Measurements from ENCODE around the gene FKBP9.
"Not testable (repeated sequence)": the region's sequence is repeated elsewhere in the genome, so short reads cannot be mapped to it uniquely, and the experiment has no call there.

The FKBP9 gene

GRCh38 chr7:32991068-32991585, 33.9 kb downstream of the FKBP9 start:
- DNase-seq (ENCODE audit: low read depth); in situ Hi-C loops (cut with HindIII; ENCODE audit: low sequenced_read_pairs); H3K4me3 ChIP-seq (ENCODE audit: low read depth, low read length): not testable (repeated sequence)

- in situ Hi-C loops (cut with HindIII; ENCODE audit: low sequenced_read_pairs); DNase-seq (ENCODE audit: low read depth); H3K4me3 ChIP-seq (ENCODE audit: low read depth, low read length): not testable (repeated sequence)
Measured at GRCh38 chr7:32991975-32992700, 34.9 kb downstream of the FKBP9 start.

- DNase-seq (ENCODE audit: low read depth); in situ Hi-C loops (cut with HindIII; ENCODE audit: low sequenced_read_pairs); H3K4me3 ChIP-seq (ENCODE audit: low read depth, low read length): not testable (repeated sequence)
Measured at GRCh38 chr7:32992750-32993149, 35.5 kb downstream of the FKBP9 start.

GRCh38 chr7:32997956-32998355, 40.7 kb downstream of the FKBP9 start:
- H3K4me3 ChIP-seq (ENCODE audit: low read depth, low read length); in situ Hi-C loops (cut with HindIII; ENCODE audit: low sequenced_read_pairs); DNase-seq (ENCODE audit: low read depth): not testable (repeated sequence)

GRCh38 chr7:32998361-32999171, 41.3 kb downstream of the FKBP9 start:
- H3K4me3 ChIP-seq (ENCODE audit: low read depth, low read length); in situ Hi-C loops (cut with HindIII; ENCODE audit: low sequenced_read_pairs): not testable (repeated sequence)
- DNase-seq (ENCODE audit: low read depth), result peak; percentile 49

GRCh38 chr7:32999380-32999779, 42.1 kb downstream of the FKBP9 start:
- DNase-seq (ENCODE audit: low read depth); H3K4me3 ChIP-seq (ENCODE audit: low read depth, low read length); in situ Hi-C loops (cut with HindIII; ENCODE audit: low sequenced_read_pairs): not testable (repeated sequence)

- H3K4me3 ChIP-seq (ENCODE audit: low read depth, low read length); DNase-seq (ENCODE audit: low read depth); in situ Hi-C loops (cut with HindIII; ENCODE audit: low sequenced_read_pairs): not testable (repeated sequence)
Measured at GRCh38 chr7:33003111-33003510, 45.9 kb downstream of the FKBP9 start.

GRCh38 chr7:33004104-33004616, 46.9 kb downstream of the FKBP9 start:
- DNase-seq (ENCODE audit: low read depth); H3K4me3 ChIP-seq (ENCODE audit: low read depth, low read length); in situ Hi-C loops (cut with HindIII; ENCODE audit: low sequenced_read_pairs): not testable (repeated sequence)

GRCh38 chr7:33005193-33005592, 48.0 kb downstream of the FKBP9 start:
- in situ Hi-C loops (cut with HindIII; ENCODE audit: low sequenced_read_pairs); DNase-seq (ENCODE audit: low read depth); H3K4me3 ChIP-seq (ENCODE audit: low read depth, low read length): not testable (repeated sequence)

GRCh38 chr7:33005690-33006089, 48.5 kb downstream of the FKBP9 start:
- DNase-seq (ENCODE audit: low read depth); in situ Hi-C loops (cut with HindIII; ENCODE audit: low sequenced_read_pairs); H3K4me3 ChIP-seq (ENCODE audit: low read depth, low read length): not testable (repeated sequence)

GRCh38 chr7:33009734-33010133, 52.5 kb downstream of the FKBP9 start:
- no peak overlapping the region for H3K4me3 ChIP-seq (ENCODE audit: low read depth, low read length)
- no peak for TF ChIP-seq CTCF (IDR thresholded peaks at IDR 0.05; ENCODE audit: low read depth, low read length, missing control alignments)
- no peak for DNase-seq (ENCODE audit: low read depth)
- in situ Hi-C loops (cut with HindIII; ENCODE audit: low sequenced_read_pairs), result no loop called here

GRCh38 chr7:33012364-33012763, 55.1 kb downstream of the FKBP9 start:
- TF ChIP-seq CTCF (IDR thresholded peaks at IDR 0.05; ENCODE audit: low read depth, low read length, missing control alignments), result no peak
- DNase-seq (ENCODE audit: low read depth), result no peak
- no peak overlapping the region for H3K4me3 ChIP-seq (ENCODE audit: low read depth, low read length)
- in situ Hi-C loops (cut with HindIII; ENCODE audit: low sequenced_read_pairs), result no loop called here

All from astrocyte of the cerebellum (primary cell).